ENCODE results near the gene CEP162.

CEP162 gene

DNA sequence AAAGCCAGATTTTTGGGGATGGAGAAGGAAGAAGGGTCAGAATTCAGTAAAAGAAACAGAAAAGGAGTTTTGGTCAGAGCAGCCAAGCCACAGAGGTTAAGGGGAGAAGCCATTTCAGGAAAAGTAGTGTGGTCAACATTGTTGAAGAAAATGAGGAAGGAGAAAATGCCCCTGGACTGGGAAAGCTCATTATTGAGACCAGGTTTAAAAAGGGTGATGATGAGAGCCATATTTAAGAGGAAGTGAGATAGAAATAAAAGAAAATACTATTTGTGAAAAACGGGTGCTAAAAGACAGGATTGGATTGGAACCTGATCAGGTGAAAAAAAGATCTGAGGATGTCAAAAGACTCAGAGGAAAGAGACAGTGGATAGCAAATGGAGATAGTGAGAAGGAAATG, 75.8 kb downstream of the CEP162 start:
- H3K4me3 ChIP-seq (ENCODE audit: low read depth, low read length) = no peak overlapping the region
- TF ChIP-seq, protein P1, sequence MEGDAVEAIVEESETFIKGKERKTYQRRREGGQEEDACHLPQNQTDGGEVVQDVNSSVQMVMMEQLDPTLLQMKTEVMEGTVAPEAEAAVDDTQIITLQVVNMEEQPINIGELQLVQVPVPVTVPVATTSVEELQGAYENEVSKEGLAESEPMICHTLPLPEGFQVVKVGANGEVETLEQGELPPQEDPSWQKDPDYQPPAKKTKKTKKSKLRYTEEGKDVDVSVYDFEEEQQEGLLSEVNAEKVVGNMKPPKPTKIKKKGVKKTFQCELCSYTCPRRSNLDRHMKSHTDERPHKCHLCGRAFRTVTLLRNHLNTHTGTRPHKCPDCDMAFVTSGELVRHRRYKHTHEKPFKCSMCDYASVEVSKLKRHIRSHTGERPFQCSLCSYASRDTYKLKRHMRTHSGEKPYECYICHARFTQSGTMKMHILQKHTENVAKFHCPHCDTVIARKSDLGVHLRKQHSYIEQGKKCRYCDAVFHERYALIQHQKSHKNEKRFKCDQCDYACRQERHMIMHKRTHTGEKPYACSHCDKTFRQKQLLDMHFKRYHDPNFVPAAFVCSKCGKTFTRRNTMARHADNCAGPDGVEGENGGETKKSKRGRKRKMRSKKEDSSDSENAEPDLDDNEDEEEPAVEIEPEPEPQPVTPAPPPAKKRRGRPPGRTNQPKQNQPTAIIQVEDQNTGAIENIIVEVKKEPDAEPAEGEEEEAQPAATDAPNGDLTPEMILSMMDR (conservative IDR thresholded peaks at IDR 0.05; ENCODE audit: low read depth, low read length) = no peak
- DNase-seq (ENCODE audit: low read depth) = no peak

DNA sequence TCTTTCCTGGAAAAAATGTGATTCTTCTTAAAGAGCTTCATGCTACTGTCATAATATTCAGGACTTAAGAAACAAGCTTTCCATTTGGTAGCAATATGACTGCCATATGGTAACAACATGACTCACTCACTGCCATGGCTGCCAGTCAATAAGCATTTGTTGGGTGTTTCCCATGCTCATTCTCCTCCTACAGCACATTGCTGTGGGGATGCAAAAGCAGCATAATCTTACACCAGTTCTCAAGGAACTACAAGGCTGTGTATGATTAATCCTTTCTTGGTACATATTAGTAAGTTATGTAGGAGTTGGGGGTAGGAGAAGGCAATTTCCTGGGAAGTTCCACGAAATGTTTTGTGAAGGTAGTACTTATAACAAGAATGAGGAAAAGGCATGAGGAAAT, 76.7 kb downstream of the CEP162 start:
- DNase-seq (ENCODE audit: low read depth) = peak; percentile 82
- TF ChIP-seq, protein P1 (conservative IDR thresholded peaks at IDR 0.05; ENCODE audit: low read depth, low read length) = no peak
- no peak overlapping the region for H3K4me3 ChIP-seq (ENCODE audit: low read depth, low read length)

DNA sequence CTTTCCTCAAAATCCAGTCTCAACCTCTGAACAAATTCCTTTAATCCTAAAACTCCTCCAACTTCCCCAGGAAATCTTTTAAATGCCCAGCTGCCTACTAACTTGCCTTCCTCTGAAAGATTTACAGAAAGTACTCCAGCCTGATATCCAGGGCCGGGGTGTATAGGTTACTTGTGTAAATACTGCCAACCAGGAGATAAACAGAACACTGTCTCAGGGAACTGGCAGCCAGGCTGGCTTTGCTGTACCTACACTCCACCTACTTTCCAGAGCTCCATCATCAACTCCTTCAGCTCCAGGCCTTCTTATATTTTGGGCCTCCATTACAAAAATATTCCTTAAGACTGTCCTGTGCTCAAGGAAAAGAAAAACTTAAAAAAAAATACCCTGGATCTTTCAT, 85.9 kb downstream of the CEP162 start:
- TF ChIP-seq, protein P1 (conservative IDR thresholded peaks at IDR 0.05; ENCODE audit: low read depth, low read length) = no peak
- no peak for DNase-seq (ENCODE audit: low read depth)
- no peak overlapping the region for H3K4me3 ChIP-seq (ENCODE audit: low read depth, low read length)

DNA sequence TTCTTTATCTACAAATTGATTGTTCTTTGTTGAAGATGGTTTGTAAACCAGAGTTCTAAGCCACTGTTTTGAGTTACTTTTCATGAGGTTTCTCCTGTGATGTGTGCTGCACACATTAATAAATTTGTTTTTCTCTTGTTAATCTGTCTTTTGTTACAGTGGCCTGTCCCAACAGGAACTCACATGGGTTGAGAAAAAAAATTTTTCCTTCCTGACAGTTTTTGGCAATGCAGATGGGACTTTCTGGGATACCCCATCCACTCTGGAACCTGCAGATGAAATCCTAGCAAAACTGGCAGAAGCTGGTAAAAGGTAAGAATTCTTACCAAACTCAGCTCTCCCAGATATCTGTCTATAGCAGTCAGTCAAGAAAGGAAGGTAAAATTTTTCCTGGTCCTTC, 88.1 kb downstream of the CEP162 start:
- TF ChIP-seq, protein P1 (conservative IDR thresholded peaks at IDR 0.05; ENCODE audit: low read depth, low read length) = no peak
- H3K4me3 ChIP-seq (ENCODE audit: low read depth, low read length) = no peak overlapping the region
- no peak for DNase-seq (ENCODE audit: low read depth)

DNA sequence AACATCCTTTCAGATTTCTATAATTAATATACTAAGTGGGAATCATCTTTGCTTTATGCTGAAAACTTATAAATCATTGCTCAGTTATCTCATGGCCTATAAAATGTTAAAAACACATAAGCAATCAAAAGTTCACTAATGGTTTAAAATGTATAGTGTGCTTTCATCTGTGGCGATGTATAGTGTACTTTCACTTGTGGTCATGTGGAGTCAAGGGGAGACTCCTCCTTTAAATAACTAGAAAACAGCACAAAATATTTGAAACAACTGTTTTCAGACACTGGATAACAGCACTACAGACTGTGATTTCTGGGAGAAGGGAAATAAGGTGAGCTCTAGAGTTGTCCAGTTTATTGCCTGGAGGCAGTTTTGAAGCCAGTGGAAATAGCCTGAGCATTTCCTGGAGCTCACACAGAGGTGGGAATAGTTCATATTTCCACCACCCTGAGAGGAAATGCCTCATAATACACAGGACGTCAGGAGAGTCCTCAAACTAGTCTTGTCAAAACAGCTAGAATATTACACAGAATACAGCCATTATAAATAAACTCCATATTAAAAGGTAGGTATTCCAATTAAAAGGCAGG, 89.4 kb downstream of the CEP162 start:
- DNase-seq (ENCODE audit: low read depth) = peak; percentile 77
- TF ChIP-seq, protein P1 (conservative IDR thresholded peaks at IDR 0.05; ENCODE audit: low read depth, low read length) = no peak
- H3K4me3 ChIP-seq (ENCODE audit: low read depth, low read length) = no peak overlapping the region

DNA sequence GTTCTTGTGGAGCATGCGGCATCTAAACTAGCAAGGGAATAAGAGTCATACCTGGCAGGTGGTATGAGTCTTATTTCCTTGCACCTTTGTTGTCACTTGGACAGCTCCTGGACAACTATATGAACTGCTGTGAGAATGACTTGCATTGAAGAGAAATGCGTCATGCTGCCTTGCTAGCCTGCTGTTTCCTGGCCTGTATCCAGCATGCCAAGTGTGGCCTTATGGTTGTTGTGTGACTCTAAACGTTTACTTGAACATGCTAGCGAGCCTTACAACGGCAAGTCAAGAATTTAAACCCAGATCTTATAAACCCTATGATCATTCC, 90.4 kb downstream of the CEP162 start:
- no peak overlapping the region for H3K4me3 ChIP-seq (ENCODE audit: low read depth, low read length)
- DNase-seq (ENCODE audit: low read depth) = peak; percentile 96
- TF ChIP-seq, protein P1 (conservative IDR thresholded peaks at IDR 0.05; ENCODE audit: low read depth, low read length) = no peak

DNA sequence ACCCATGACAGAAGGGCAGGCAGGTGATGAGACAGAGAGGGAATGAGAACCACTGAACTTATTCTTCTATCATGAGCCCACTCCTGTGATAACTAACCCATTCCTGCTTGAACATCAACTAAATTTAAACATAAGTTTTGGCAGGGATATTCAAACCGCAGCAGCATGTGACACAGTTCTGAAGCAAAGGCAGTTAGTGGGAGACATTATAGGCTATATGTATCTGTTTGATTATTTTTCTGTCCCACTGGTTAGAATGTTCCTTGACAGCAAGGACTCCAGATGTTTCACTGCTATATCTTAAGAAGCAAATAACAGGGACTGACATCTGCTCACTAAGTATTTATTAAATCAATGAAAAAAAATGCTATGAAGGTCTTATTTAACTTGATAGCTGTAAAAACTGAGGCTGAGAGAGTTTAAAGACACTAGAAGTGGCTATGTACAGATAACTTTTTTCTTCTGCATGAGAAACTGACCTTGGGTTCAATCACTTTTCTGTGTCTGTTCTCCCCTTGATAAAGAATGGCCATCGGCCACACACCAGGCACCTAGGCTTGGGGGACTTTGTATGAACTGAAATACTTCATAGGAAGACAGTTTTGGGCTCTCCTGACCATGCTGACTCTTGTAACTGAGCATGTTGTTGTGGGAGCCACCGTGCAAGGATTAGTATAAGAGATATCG, 90.9 kb downstream of the CEP162 start:
- H3K4me3 ChIP-seq (ENCODE audit: low read depth, low read length) = no peak overlapping the region
- peak; percentile 47 for DNase-seq (ENCODE audit: low read depth)
- TF ChIP-seq, protein P1 (conservative IDR thresholded peaks at IDR 0.05; ENCODE audit: low read depth, low read length) = no peak
